Astrocyte (in vitro differentiated cells and primary cell): ENCODE data around the gene ACTC1. TPM values are rescaled to one million over a fixed set of nuclear protein-coding genes. Genes with fewer than 3 reads are reported as not detected.

Experiments used
- DNase-seq: peaks from one replicate; pipeline ENCODE4 v3.0.0-alpha.2; 2010; ENCODE audit warnings: low read depth
- FAIRE-seq: peaks from 2 replicates; lab custom pipeline; 2011; peaks lifted over from hg19 to GRCh38; lab: Jason Lieb, UNC
- H2AFZ ChIP-seq: 2 replicates; pipeline ENCODE4 v1.6.0; 2012; ENCODE audit warnings: low read depth, low read length, inconsistent platforms
- H3K27ac ChIP-seq: 2 replicates; pipeline ENCODE4 v1.5.1; 2011; ENCODE audit warnings: low read depth, low read length, inconsistent platforms
- H3K27me3 ChIP-seq: 2 replicates; pipeline ENCODE4 v1.6.0; 2011; ENCODE audit warnings: low read length, inconsistent platforms; ENCODE audit not compliant: insufficient read depth
- H3K36me3 ChIP-seq: 2 replicates; pipeline ENCODE4 v1.5.1; 2011; ENCODE audit warnings: low read length, inconsistent platforms; ENCODE audit not compliant: insufficient read depth
- H3K4me1 ChIP-seq: 2 replicates; pipeline ENCODE4 v1.5.1; 2011; ENCODE audit warnings: low read length, inconsistent platforms; ENCODE audit not compliant: insufficient read depth
- H3K4me2 ChIP-seq: 2 replicates; pipeline ENCODE4 v1.6.0; 2012; ENCODE audit warnings: low read length, inconsistent platforms
- H3K4me3 ChIP-seq: 2 replicates; pipeline ENCODE4 v1.5.1; 2011; ENCODE audit warnings: low read depth, mild to moderate bottlenecking, low read length, inconsistent platforms; ENCODE audit not compliant: insufficient read depth
- H3K79me2 ChIP-seq: 2 replicates; pipeline ENCODE4 v1.6.0; 2012; ENCODE audit warnings: mild to moderate bottlenecking, low read length, inconsistent platforms; ENCODE audit not compliant: insufficient read depth
- H3K9ac ChIP-seq: 2 replicates; pipeline ENCODE4 v1.6.0; 2012; ENCODE audit warnings: mild to moderate bottlenecking, low read length, inconsistent platforms
- H3K9me3 ChIP-seq: 2 replicates; pipeline ENCODE4 v1.5.1; 2012; ENCODE audit warnings: low read depth, mild to moderate bottlenecking, low read length, inconsistent platforms; ENCODE audit not compliant: insufficient read depth
- H4K20me1 ChIP-seq: 2 replicates; pipeline ENCODE4 v1.6.0; 2012; ENCODE audit warnings: low read length, inconsistent platforms; ENCODE audit not compliant: insufficient read depth
- H3K27ac Mint-ChIP-seq: one replicate; pipeline ENCODE4 v1.8.0; 2021; ENCODE audit warnings: mild to moderate bottlenecking, mixed read lengths; ENCODE audit not compliant: unreplicated experiment
- H3K27me3 Mint-ChIP-seq: one replicate; pipeline ENCODE4 v1.8.0; 2021; ENCODE audit warnings: low read depth, mixed read lengths; ENCODE audit not compliant: unreplicated experiment
- H3K36me3 Mint-ChIP-seq: one replicate; pipeline ENCODE4 v1.8.0; 2021; ENCODE audit warnings: low read depth, mixed read lengths; ENCODE audit not compliant: unreplicated experiment
- H3K4me1 Mint-ChIP-seq: one replicate; pipeline ENCODE4 v1.8.0; 2021; ENCODE audit warnings: low read depth, mixed read lengths; ENCODE audit not compliant: unreplicated experiment
- H3K4me3 Mint-ChIP-seq: one replicate; pipeline ENCODE4 v1.8.0; 2021; ENCODE audit warnings: mild to moderate bottlenecking, moderate library complexity, mixed read lengths; ENCODE audit not compliant: unreplicated experiment
- H3K9me3 Mint-ChIP-seq: one replicate; pipeline ENCODE4 v1.8.0; 2021; ENCODE audit warnings: mild to moderate bottlenecking, mixed read lengths; ENCODE audit not compliant: unreplicated experiment
- CTCF ChIP-seq: IDR thresholded peaks from 2 replicates; pipeline ENCODE4 v1.5.1; 2011; ENCODE audit warnings: low read depth, mild to moderate bottlenecking, inconsistent platforms, low read length, moderate library complexity; ENCODE audit not compliant: insufficient read depth
- EZH2 ChIP-seq: IDR thresholded peaks from 2 replicates; pipeline ENCODE4 v1.6.1; 2012; ENCODE audit warnings: mild to moderate bottlenecking, low read length, inconsistent platforms; ENCODE audit not compliant: insufficient read depth
- total RNA-seq: library from RNA; stranded (reverse); gene quantifications from 2 replicates; pipeline ENCODE4 v1.2.1, GENCODE V29; 2021

The ACTC1 gene
- total RNA-seq, 1 donor from 2014 or later: 942 TPM

- H3K36me3 Mint-ChIP-seq: no peaks in the 10 kb centered on the region
- H3K4me1 Mint-ChIP-seq: peaks cover 36% of the 10 kb centered on the region
- TF ChIP-seq CTCF: no peak
- TF ChIP-seq EZH2: no peak
- Histone ChIP-seq H3K36me3 (no peaks in the 10 kb centered on the region), H3K27me3 (no peaks in the 10 kb centered on the region), H3K9me3 (no peaks in the 10 kb centered on the region), H3K9ac (no peak overlapping the region), H3K4me2 (no peak overlapping the region), H3K79me2 (no peaks in the 10 kb centered on the region), H3K4me3 (no peak overlapping the region), H3K27ac (no peak overlapping the region), H2AFZ (no peak overlapping the region), H3K4me1 (peaks cover 4% of the 10 kb centered on the region), H4K20me1 (no peaks in the 10 kb centered on the region)
- H3K27me3 Mint-ChIP-seq: no peaks in the 10 kb centered on the region
- DNase-seq (peak; percentile 51), FAIRE-seq (no peak)
- H3K27ac Mint-ChIP-seq: peak overlapping the region; percentile 60
- H3K9me3 Mint-ChIP-seq: peaks cover 7% of the 10 kb centered on the region
- no peak overlapping the region for H3K4me3 Mint-ChIP-seq
Observed at GRCh38 chr15:34812369-34812768, 17.0 kb upstream of the ACTC1 start.

- DNase-seq: peak; percentile 98
- no peak overlapping the region for H3K4me3 ChIP-seq
- H3K27ac Mint-ChIP-seq: peak overlapping the region; percentile 99
- peaks cover 4% of the 10 kb centered on the region for H3K4me1 ChIP-seq
- H3K9me3 Mint-ChIP-seq: peaks cover 11% of the 10 kb centered on the region
- H3K27me3 ChIP-seq: no peaks in the 10 kb centered on the region
- peak overlapping the region; percentile 60 for H3K4me3 Mint-ChIP-seq
- FAIRE-seq: peak; percentile 85
- H3K27ac ChIP-seq: peak overlapping the region; percentile 91
- H3K27me3 Mint-ChIP-seq: no peaks in the 10 kb centered on the region
- H3K4me2 ChIP-seq: peak overlapping the region; percentile 48
- no peaks in the 10 kb centered on the region for H3K36me3 Mint-ChIP-seq
- peaks cover 36% of the 10 kb centered on the region for H3K4me1 Mint-ChIP-seq
- peak overlapping the region; percentile 71 for H3K9ac ChIP-seq
- H3K36me3 ChIP-seq: no peaks in the 10 kb centered on the region
- peak overlapping the region; percentile 31 for H2AFZ ChIP-seq
- no peaks in the 10 kb centered on the region for H3K79me2 ChIP-seq
- H4K20me1 ChIP-seq: no peaks in the 10 kb centered on the region
- TF ChIP-seq EZH2: no peak
- no peak for TF ChIP-seq CTCF
- H3K9me3 ChIP-seq: no peaks in the 10 kb centered on the region
Observed at GRCh38 chr15:34810443-34811129, 15.2 kb upstream of the ACTC1 start.

- TF ChIP-seq EZH2: no peak
- no peak for TF ChIP-seq CTCF
- Mint-ChIP-seq H3K27ac (peak overlapping the region; percentile 38), H3K4me3 (no peak overlapping the region), H3K27me3 (no peaks in the 10 kb centered on the region), H3K4me1 (peaks cover 36% of the 10 kb centered on the region), H3K36me3 (no peaks in the 10 kb centered on the region), H3K9me3 (peaks cover 11% of the 10 kb centered on the region)
- no peaks in the 10 kb centered on the region for H4K20me1 ChIP-seq
- no peak overlapping the region for H3K27ac ChIP-seq
- no peak for FAIRE-seq
- no peaks in the 10 kb centered on the region for H3K36me3 ChIP-seq
- H3K27me3 ChIP-seq: no peaks in the 10 kb centered on the region
- DNase-seq: no peak
- no peaks in the 10 kb centered on the region for H3K79me2 ChIP-seq
- H3K4me1 ChIP-seq: peaks cover 4% of the 10 kb centered on the region
- H3K9ac ChIP-seq: no peak overlapping the region
- H3K4me2 ChIP-seq: no peak overlapping the region
- H2AFZ ChIP-seq: no peak overlapping the region
- H3K9me3 ChIP-seq: no peaks in the 10 kb centered on the region
- no peak overlapping the region for H3K4me3 ChIP-seq
Observed at GRCh38 chr15:34809186-34809585, 13.8 kb upstream of the ACTC1 start.
